Glutamatergic neuron (in vitro differentiated cells): ENCODE measurements around the gene ARID1B. TPM values are rescaled to one million over a fixed set of nuclear protein-coding genes. Genes with fewer than 3 reads are reported as not detected.

Experiments used
- DNase-seq: peaks from one replicate; pipeline ENCODE4 v3.0.0; 2022
- H3K27ac Mint-ChIP-seq: one replicate; pipeline ENCODE4 v1.8.0; 2020; ENCODE audit warnings: mild to moderate bottlenecking, mixed read lengths, inconsistent platforms; ENCODE audit not compliant: unreplicated experiment
- H3K27me3 Mint-ChIP-seq: one replicate; pipeline ENCODE4 v1.8.0; 2020; ENCODE audit warnings: mild to moderate bottlenecking, moderate library complexity, mixed read lengths, inconsistent platforms; ENCODE audit not compliant: unreplicated experiment
- H3K36me3 Mint-ChIP-seq: one replicate; pipeline ENCODE4 v1.8.0; 2020; ENCODE audit warnings: mild to moderate bottlenecking, mixed read lengths, inconsistent platforms; ENCODE audit not compliant: unreplicated experiment
- H3K4me1 Mint-ChIP-seq: one replicate; pipeline ENCODE4 v1.8.0; 2020; ENCODE audit warnings: mild to moderate bottlenecking, low read depth, mixed read lengths, inconsistent platforms; ENCODE audit not compliant: unreplicated experiment
- H3K4me3 Mint-ChIP-seq: one replicate; pipeline ENCODE4 v1.8.0; 2020; ENCODE audit warnings: mild to moderate bottlenecking, mixed read lengths, inconsistent platforms; ENCODE audit not compliant: unreplicated experiment
- H3K9me3 Mint-ChIP-seq: one replicate; pipeline ENCODE4 v1.8.0; 2020; ENCODE audit warnings: mild to moderate bottlenecking, moderate library complexity, mixed read lengths, inconsistent platforms; ENCODE audit not compliant: unreplicated experiment
- total RNA-seq: library from RNA; stranded (reverse); fragmentation: NEBNext Ultra II Directional; extraction: Animal tissue kit (Norgen Biotek cat#: 25700); gene quantifications from one replicate; pipeline ENCODE4 v1.2.1, GENCODE V29; 2021; ENCODE audit not compliant: unreplicated experiment
- TF ChIP-seq, protein P1 (sequence below): fragments of 200-600 bp; sonication (generic); IDR thresholded peaks from one replicate; pipeline ENCODE4 v1.5.0; 2021; ENCODE audit not compliant: partially characterized antibody, unreplicated experiment

The ARID1B gene
- total RNA-seq, 1 donor from 2014 or later: 202 TPM

DNA sequence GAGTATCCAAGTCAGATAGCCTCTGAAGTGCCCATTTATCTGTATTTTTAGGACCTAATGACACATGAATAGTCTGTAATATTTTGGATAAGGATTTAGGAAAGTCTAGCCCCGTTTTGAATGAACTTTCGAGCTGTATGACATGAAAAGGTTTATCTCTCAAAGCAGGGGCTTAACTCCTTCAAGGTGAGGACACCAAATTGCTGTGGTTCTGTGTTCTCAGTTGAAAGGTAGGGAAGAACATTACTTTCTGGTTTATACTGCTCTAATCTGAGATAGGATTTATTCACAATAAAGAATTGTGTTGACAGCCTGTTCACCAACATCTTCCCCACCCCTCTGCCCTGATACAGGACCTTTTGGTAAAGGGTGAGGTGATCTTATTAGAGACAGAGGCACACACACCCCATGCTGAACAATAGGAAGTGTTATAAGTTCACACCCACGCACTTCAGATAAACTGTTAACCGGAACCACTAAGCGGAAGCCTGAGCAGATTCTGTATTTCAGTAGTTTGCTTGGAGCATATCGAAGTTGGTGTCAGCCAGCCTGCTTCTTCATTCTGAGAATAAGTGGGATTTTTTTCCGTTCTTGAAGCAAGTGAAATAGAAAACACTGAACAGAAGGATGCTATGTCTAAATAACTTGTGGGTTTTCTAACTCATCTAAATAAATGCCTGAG is 322.9 kb downstream of the ARID1B start:
- no peak overlapping the region for H3K27ac Mint-ChIP-seq
- no peaks in the 10 kb centered on the region for H3K27me3 Mint-ChIP-seq
- no peak overlapping the region for H3K4me3 Mint-ChIP-seq
- H3K9me3 Mint-ChIP-seq: no peaks in the 10 kb centered on the region
- no peaks in the 10 kb centered on the region for H3K36me3 Mint-ChIP-seq
- DNase-seq: no peak
- peaks cover 18% of the 10 kb centered on the region for H3K4me1 Mint-ChIP-seq
- TF ChIP-seq, protein P1, sequence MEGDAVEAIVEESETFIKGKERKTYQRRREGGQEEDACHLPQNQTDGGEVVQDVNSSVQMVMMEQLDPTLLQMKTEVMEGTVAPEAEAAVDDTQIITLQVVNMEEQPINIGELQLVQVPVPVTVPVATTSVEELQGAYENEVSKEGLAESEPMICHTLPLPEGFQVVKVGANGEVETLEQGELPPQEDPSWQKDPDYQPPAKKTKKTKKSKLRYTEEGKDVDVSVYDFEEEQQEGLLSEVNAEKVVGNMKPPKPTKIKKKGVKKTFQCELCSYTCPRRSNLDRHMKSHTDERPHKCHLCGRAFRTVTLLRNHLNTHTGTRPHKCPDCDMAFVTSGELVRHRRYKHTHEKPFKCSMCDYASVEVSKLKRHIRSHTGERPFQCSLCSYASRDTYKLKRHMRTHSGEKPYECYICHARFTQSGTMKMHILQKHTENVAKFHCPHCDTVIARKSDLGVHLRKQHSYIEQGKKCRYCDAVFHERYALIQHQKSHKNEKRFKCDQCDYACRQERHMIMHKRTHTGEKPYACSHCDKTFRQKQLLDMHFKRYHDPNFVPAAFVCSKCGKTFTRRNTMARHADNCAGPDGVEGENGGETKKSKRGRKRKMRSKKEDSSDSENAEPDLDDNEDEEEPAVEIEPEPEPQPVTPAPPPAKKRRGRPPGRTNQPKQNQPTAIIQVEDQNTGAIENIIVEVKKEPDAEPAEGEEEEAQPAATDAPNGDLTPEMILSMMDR: no peak

DNA sequence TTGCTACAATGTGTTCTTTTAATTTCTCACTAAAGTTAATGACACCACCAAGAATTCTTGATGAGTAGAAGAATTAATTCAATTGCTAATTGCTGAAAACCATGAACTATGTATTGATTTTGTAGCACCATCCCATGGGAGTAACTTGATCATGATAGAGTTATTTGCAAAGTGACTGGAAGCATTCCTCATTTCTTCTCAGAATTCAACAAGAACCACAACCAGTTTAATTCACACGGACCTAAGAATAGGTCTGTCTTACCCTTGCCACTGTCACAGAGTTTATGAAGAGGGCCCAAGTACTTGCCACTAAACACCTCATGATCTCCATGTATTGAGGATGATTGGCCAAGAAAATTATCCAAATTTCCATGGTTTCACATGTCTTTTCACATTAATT is 324.0 kb downstream of the ARID1B start:
- no peaks in the 10 kb centered on the region for H3K36me3 Mint-ChIP-seq
- no peak for DNase-seq
- H3K27ac Mint-ChIP-seq: no peak overlapping the region
- H3K4me3 Mint-ChIP-seq: no peak overlapping the region
- peaks cover 22% of the 10 kb centered on the region for H3K4me1 Mint-ChIP-seq
- TF ChIP-seq, protein P1: no peak
- no peaks in the 10 kb centered on the region for H3K27me3 Mint-ChIP-seq
- no peaks in the 10 kb centered on the region for H3K9me3 Mint-ChIP-seq

DNA sequence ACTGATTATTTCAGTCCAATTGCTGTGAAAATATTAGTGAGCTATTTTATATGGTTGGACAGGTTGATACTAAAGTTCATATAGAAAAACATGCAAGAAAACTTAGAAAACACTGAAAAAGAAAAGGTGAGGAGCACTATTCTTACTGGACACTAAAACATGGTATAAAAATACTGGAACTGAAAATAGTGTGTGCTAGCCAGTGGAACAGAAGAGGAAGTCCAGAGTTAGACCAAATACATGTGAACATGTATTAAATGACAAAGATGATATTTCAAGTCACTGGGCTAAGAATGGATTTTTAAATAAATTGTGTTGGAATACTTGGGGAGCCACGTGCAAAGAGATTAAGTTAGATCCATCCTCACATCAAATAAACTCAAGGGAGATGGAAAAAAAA is 327.6 kb downstream of the ARID1B start:
- Mint-ChIP-seq H3K36me3 (no peaks in the 10 kb centered on the region), H3K9me3 (peaks cover 3% of the 10 kb centered on the region), H3K27me3 (no peaks in the 10 kb centered on the region), H3K4me3 (no peak overlapping the region), H3K27ac (no peak overlapping the region), H3K4me1 (peaks cover 38% of the 10 kb centered on the region)
- TF ChIP-seq, protein P1: no peak
- no peak for DNase-seq

DNA sequence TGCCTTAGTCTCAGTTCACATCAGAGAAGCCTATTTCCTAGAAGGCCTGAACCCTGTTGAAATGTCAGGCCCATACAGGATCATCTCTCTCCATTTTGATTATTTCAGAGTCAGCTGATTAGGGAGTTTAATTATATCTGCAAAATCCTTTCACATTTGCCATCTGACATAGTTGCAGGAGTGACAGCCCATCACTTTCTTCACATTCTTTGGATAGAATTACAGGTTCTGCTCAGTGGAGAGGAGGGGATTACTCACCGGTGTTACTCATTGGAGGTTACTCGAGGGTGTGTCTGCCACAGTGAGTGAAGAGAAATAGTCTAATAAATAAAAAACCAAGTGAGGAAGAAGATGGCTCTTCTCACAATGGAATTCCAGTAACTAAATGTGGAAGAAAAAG is 329.3 kb downstream of the ARID1B start:
- H3K27ac Mint-ChIP-seq: peak overlapping the region; percentile 14
- TF ChIP-seq, protein P1: no peak
- H3K27me3 Mint-ChIP-seq: no peaks in the 10 kb centered on the region

DNA sequence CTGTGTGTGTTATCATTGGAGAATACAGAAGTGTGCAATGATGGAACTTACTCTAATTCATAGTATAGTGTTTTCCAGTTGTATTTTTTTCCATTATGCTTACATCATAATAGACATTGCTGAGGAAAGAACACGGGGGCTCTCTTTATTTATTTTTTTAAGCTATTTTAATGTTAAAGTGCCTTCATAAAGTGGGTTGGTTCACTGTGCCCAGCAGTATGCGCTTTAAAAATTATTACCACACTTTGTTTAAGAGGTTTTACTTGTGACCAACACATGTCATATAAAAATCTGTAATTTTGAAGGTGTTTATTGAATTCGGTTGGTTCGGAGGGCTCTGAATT is 330.4 kb downstream of the ARID1B start:
- H3K36me3 Mint-ChIP-seq: no peaks in the 10 kb centered on the region
- peak overlapping the region; percentile 53 for H3K4me3 Mint-ChIP-seq
- H3K9me3 Mint-ChIP-seq: peaks cover 7% of the 10 kb centered on the region
- peaks cover 38% of the 10 kb centered on the region for H3K4me1 Mint-ChIP-seq
- TF ChIP-seq, protein P1: no peak
- H3K27me3 Mint-ChIP-seq: no peaks in the 10 kb centered on the region
- peak overlapping the region; percentile 91 for H3K27ac Mint-ChIP-seq
- DNase-seq: no peak

More for the DNA sequence above, 329.3 kb downstream of the ARID1B start:
- no peaks in the 10 kb centered on the region for H3K36me3 Mint-ChIP-seq
- no peak for DNase-seq
- H3K4me1 Mint-ChIP-seq: peaks cover 41% of the 10 kb centered on the region
- peak overlapping the region; percentile 35 for H3K4me3 Mint-ChIP-seq
- H3K9me3 Mint-ChIP-seq: peaks cover 3% of the 10 kb centered on the region
